H1 (cell line): ENCODE measurements around the gene PTMS. TPM values are rescaled to one million over a fixed set of nuclear protein-coding genes. Genes with fewer than 3 reads are reported as not detected.

Experiments used
- CTCF ChIA-PET: fragments of 300-600 bp; sonication (Branson Sonifier 250); formaldehyde crosslinking; loops from one replicate; lab custom pipeline; 2021; ENCODE audit not compliant: partially characterized antibody; lab: Charles Lee
- POLR2A ChIA-PET: fragments of 300-600 bp; sonication (Branson Sonifier 250); formaldehyde crosslinking; loops from one replicate; lab custom pipeline; 2021; ENCODE audit warnings: inconsistent platforms; ENCODE audit not compliant: partially characterized antibody; lab: Charles Lee
- DNase-seq, 2 experiments: peaks; one replicate each; pipeline versions ENCODE4 v3.0.0 to v3.0.0-alpha.2; 2010 to 2022; ENCODE audit warnings: low spot score in 2 of 2, low read depth in 1 of 2, mixed read lengths in 1 of 2
- FAIRE-seq: peaks from 2 replicates; lab custom pipeline; 2011; peaks lifted over from hg19 to GRCh38; lab: Jason Lieb, UNC
- H2AFZ ChIP-seq: 2 replicates; pipeline ENCODE4 v1.8.1; 2012; ENCODE audit warnings: low read length, inconsistent platforms
- H2AK5ac ChIP-seq: 2 replicates; pipeline ENCODE4 v1.6.1; 2013; ENCODE audit warnings: low read depth, low read length
- H2BK120ac ChIP-seq: replicated peaks from 2 replicates; pipeline ENCODE3; 2013; ENCODE audit warnings: low read depth, low read length, inconsistent platforms
- H2BK12ac ChIP-seq: 2 replicates; pipeline ENCODE4 v1.6.1; 2013; ENCODE audit warnings: low read depth, low read length
- H2BK15ac ChIP-seq: 2 replicates; pipeline ENCODE4 v1.6.1; 2013; ENCODE audit warnings: low read length
- H2BK20ac ChIP-seq: 2 replicates; pipeline ENCODE4 v1.6.1; 2013; ENCODE audit warnings: low read length
- H2BK5ac ChIP-seq: 2 replicates; pipeline ENCODE4 v1.6.1; 2013; ENCODE audit warnings: low read depth, low read length
- H3K14ac ChIP-seq: 2 replicates; pipeline ENCODE4 v1.6.1; 2013; ENCODE audit warnings: inconsistent platforms; ENCODE audit not compliant: insufficient read length
- H3K18ac ChIP-seq: 2 replicates; pipeline ENCODE4 v1.6.1; 2013; ENCODE audit warnings: low read length; ENCODE audit errors: extremely low read depth
- H3K23ac ChIP-seq: 2 replicates; pipeline ENCODE4 v1.6.1; 2013; ENCODE audit warnings: inconsistent platforms; ENCODE audit not compliant: insufficient read length
- H3K23me2 ChIP-seq: 2 replicates; pipeline ENCODE4 v1.6.1; 2013; ENCODE audit warnings: low read depth, low read length
- H3K27ac ChIP-seq: 2 replicates; pipeline ENCODE4 v1.6.1; 2011; ENCODE audit warnings: low read depth, low read length, inconsistent platforms
- H3K27me3 ChIP-seq, 4 experiments: replicated peaks in 1 of 4; 1 replicate in 1 of 4; 2 replicates in 3 of 4; pipeline versions ENCODE4 v1.6.1 to v1.8.1; 2011 to 2013; ENCODE audit warnings: low read length in 3 of 4, mild to moderate bottlenecking in 3 of 4, inconsistent platforms in 2 of 4, mixed read lengths in 2 of 4, moderate library complexity in 1 of 4; ENCODE audit not compliant: control insufficient read depth in 3 of 4, insufficient read depth in 3 of 4; ENCODE audit errors: extremely low read depth in 1 of 4
- H3K36me3 ChIP-seq, 4 experiments: 2 replicates each; pipeline versions ENCODE4 v1.6.1 to v1.8.1; 2011 to 2013; ENCODE audit warnings: mild to moderate bottlenecking in 4 of 4, low read length in 3 of 4, moderate library complexity in 2 of 4, control low read depth in 1 of 4, inconsistent platforms in 1 of 4; ENCODE audit not compliant: insufficient read depth in 4 of 4, control insufficient read depth in 2 of 4
- H3K4ac ChIP-seq: replicated peaks from 2 replicates; pipeline ENCODE3; 2013; ENCODE audit warnings: low read length, low read depth, mixed read lengths, inconsistent platforms; ENCODE audit not compliant: insufficient read length
- H3K4me1 ChIP-seq, 4 experiments: replicated peaks in 1 of 4; 1 replicate in 1 of 4; 2 replicates in 3 of 4; pipeline versions ENCODE4 v1.6.1 to v1.8.1; 2011 to 2013; ENCODE audit warnings: low read length in 3 of 4, inconsistent platforms in 2 of 4, mixed read lengths in 1 of 4; ENCODE audit not compliant: insufficient read depth in 4 of 4, control insufficient read depth in 3 of 4
- H3K4me2 ChIP-seq, 2 experiments: 2 replicates each; pipeline versions ENCODE4 v1.6.1 to v1.8.1; 2011 to 2013; ENCODE audit warnings: low read depth in 2 of 2, low read length in 2 of 2, control low read depth in 1 of 2, inconsistent platforms in 1 of 2, mild to moderate bottlenecking in 1 of 2; ENCODE audit not compliant: insufficient read depth in 1 of 2
- H3K4me3 ChIP-seq, 4 experiments: fragments of 200-600, 300-600 bp in 1 of 4; sonication (generic), shearing (Covaris generic), sonication (Bioruptor Twin) in 1 of 4; 2 replicates each; pipeline versions ENCODE4 v1.5.1 to v1.8.1; 2011 to 2016; ENCODE audit warnings: low read length in 4 of 4, low read depth in 3 of 4, control low read depth in 2 of 4, inconsistent platforms in 2 of 4, mild to moderate bottlenecking in 2 of 4, mixed read lengths in 1 of 4, moderate library complexity in 1 of 4; ENCODE audit not compliant: insufficient read depth in 2 of 4; ENCODE audit errors: extremely low read depth in 1 of 4
- H3K56ac ChIP-seq: replicated peaks from 2 replicates; pipeline ENCODE3; 2013; ENCODE audit warnings: low read depth, mild to moderate bottlenecking, mixed read lengths, low read length, inconsistent platforms; ENCODE audit not compliant: insufficient read length
- H3K79me1 ChIP-seq: 2 replicates; pipeline ENCODE4 v1.6.1; 2013; ENCODE audit warnings: low read depth, low read length, control low read depth
- H3K79me2 ChIP-seq, 2 experiments: 2 replicates each; pipeline versions ENCODE4 v1.6.1 to v1.8.1; 2012 to 2013; ENCODE audit warnings: low read length in 2 of 2, mild to moderate bottlenecking in 2 of 2, inconsistent platforms in 1 of 2; ENCODE audit not compliant: insufficient read depth in 2 of 2, control insufficient read depth in 1 of 2
- H3K9ac ChIP-seq, 4 experiments: replicated peaks in 1 of 4; 1 replicate in 1 of 4; 2 replicates in 3 of 4; pipeline versions ENCODE4 v1.6.1 to v1.8.1; 2011 to 2013; ENCODE audit warnings: low read depth in 3 of 4, low read length in 3 of 4, control low read depth in 2 of 4, mild to moderate bottlenecking in 2 of 4, moderate library complexity in 2 of 4, inconsistent platforms in 1 of 4; ENCODE audit errors: extremely low read depth in 1 of 4
- H3K9me3 ChIP-seq, 2 experiments: 2 replicates each; pipeline versions ENCODE4 v1.6.1 to v1.8.1; 2012 to 2013; ENCODE audit warnings: mild to moderate bottlenecking in 2 of 2, moderate library complexity in 2 of 2, control low read depth in 1 of 2, inconsistent platforms in 1 of 2, low read depth in 1 of 2, low read length in 1 of 2, mixed read lengths in 1 of 2; ENCODE audit not compliant: insufficient read depth in 2 of 2
- H4K20me1 ChIP-seq, 2 experiments: replicated peaks in 1 of 2; 2 replicates each; pipeline versions ENCODE3 to v1.8.1; 2011 to 2013; ENCODE audit warnings: inconsistent platforms in 2 of 2, low read length in 2 of 2, mild to moderate bottlenecking in 1 of 2; ENCODE audit not compliant: insufficient read depth in 2 of 2, control insufficient read depth in 1 of 2
- H4K5ac ChIP-seq: 2 replicates; pipeline ENCODE4 v1.6.1; 2013; ENCODE audit warnings: low read length, low read depth, mixed read lengths, inconsistent platforms; ENCODE audit not compliant: insufficient read length
- H4K8ac ChIP-seq: 2 replicates; pipeline ENCODE4 v1.8.0; 2013; ENCODE audit warnings: mild to moderate bottlenecking, moderate library complexity, low read length, inconsistent platforms; ENCODE audit not compliant: insufficient read depth; ENCODE audit errors: extremely low read depth
- H4K91ac ChIP-seq: replicated peaks from 2 replicates; pipeline ENCODE3; 2013; ENCODE audit warnings: low read length, mixed read lengths, inconsistent platforms; ENCODE audit not compliant: insufficient read length
- ATF3 ChIP-seq: IDR thresholded peaks from 2 replicates; pipeline ENCODE4 v1.6.1; 2011; ENCODE audit warnings: low read depth, mild to moderate bottlenecking, low read length; ENCODE audit not compliant: insufficient read depth
- CEBPB ChIP-seq: IDR thresholded peaks from 2 replicates; pipeline ENCODE4 v1.6.1; 2012; ENCODE audit warnings: low read depth, low read length
- CHD2 ChIP-seq: IDR thresholded peaks from 2 replicates; pipeline ENCODE4 v1.6.1; 2012; ENCODE audit warnings: low read length, improper control_type of control experiment
- E2F6 ChIP-seq: IDR thresholded peaks from 2 replicates; pipeline ENCODE4 v1.6.1; 2012; ENCODE audit warnings: inconsistent platforms
- EZH2 ChIP-seq: fragments of 200-600 bp; sonication (generic); IDR thresholded peaks from 2 replicates; pipeline ENCODE4 v1.7.1; 2012; ENCODE audit warnings: low read depth, mild to moderate bottlenecking, moderate library complexity, low read length, inconsistent platforms; ENCODE audit not compliant: severe bottlenecking
- MAFK ChIP-seq: IDR thresholded peaks from 2 replicates; pipeline ENCODE4 v1.6.1; 2012; ENCODE audit warnings: low read depth, mild to moderate bottlenecking, improper control_type of control experiment, low read length
- NANOG ChIP-seq: IDR thresholded peaks from 2 replicates; pipeline ENCODE4 v1.6.1; 2011; ENCODE audit warnings: low read length, low read depth, mild to moderate bottlenecking, inconsistent platforms; ENCODE audit not compliant: insufficient read depth, poor library complexity, severe bottlenecking
- SIN3A ChIP-seq, 2 experiments: IDR thresholded peaks in 1 of 2; conservative IDR thresholded peaks in 1 of 2; 2 replicates each; pipeline ENCODE4 v1.6.1; 2011 to 2012; ENCODE audit warnings: low read length in 2 of 2, improper control_type of control experiment in 1 of 2, low read depth in 1 of 2, mild to moderate bottlenecking in 1 of 2
- SIRT6 ChIP-seq: IDR thresholded peaks from one replicate; pipeline ENCODE4 v1.7.1; 2012; ENCODE audit warnings: low read length, inconsistent platforms
- SIX5 ChIP-seq: IDR thresholded peaks from 2 replicates; pipeline ENCODE4 v1.6.1; 2011; ENCODE audit warnings: mild to moderate bottlenecking, low read depth, low read length
- WGBS, 2 experiments: shearing (Covaris generic) in 1 of 2; methylation state at CpG; one replicate each; pipeline versions ENCODE4 v1.1.6 to v1.1.7; 2013 to 2015; ENCODE audit warnings: low lambda C conversion rate in 2 of 2, mixed read lengths in 2 of 2, inconsistent platforms in 1 of 2, low coverage in 1 of 2, missing lambda C conversion rate in 1 of 2; ENCODE audit not compliant: insufficient replicate concordance in 2 of 2, insufficient coverage in 1 of 2, insufficient read length in 1 of 2; ENCODE audit errors: extremely low coverage in 1 of 2, missing lambda C conversion rate in 1 of 2; 5-methylcytosine and 5-hydroxymethylcytosine counted together
- polyA plus RNA-seq, 7 experiments: library from polyadenylated mRNA; depleted of rRNA in 3 of 7; stranded (reverse) in 5 of 7; unstranded in 2 of 7; fragments of >200 nt in 5 of 7; fragments of 200-250 nt in 2 of 7; gene quantifications; 1 replicate in 5 of 7; 2 replicates in 1 of 7; 4 replicates in 1 of 7; pipeline versions ENCODE4 v1.2.1 to v1.2.3, GENCODE V29; 2011 to 2013; ENCODE audit warnings: missing spikeins in 2 of 7, mixed read lengths in 2 of 7
- total RNA-seq: library from RNA; stranded (reverse); fragmentation: NEBNext Ultra II Directional; extraction: Animal tissue kit (Norgen Biotek cat#: 25700); gene quantifications from 2 replicates; pipeline ENCODE4 v1.2.1, GENCODE V29; 2021

Gene PTMS
- total and polyA plus RNA-seq, 2 of the 8 experiments (the other 6 are each of a cell fraction or from before 2014, with no cell fraction given) = 444 to 553 TPM

GRCh38 chr12:6771509-6772330 lies 5.6 kb downstream of the PTMS start:
- H2BK5ac ChIP-seq = no peak overlapping the region
- no peak overlapping the region for H4K5ac ChIP-seq
- FAIRE-seq (no peak), DNase-seq (no peak)
- peaks cover 13% of the 10 kb centered on the region for H3K23me2 ChIP-seq
- peaks cover 0 to 23% (median 5%) of the 10 kb centered on the region in 4 experiments; a peak in 6 of 8 replicates for H3K36me3 ChIP-seq
- H3K9me3 ChIP-seq = no peaks in the 10 kb centered on the region
- no peak overlapping the region for H3K4ac ChIP-seq
- peak overlapping the region; percentile 46 to 85; a peak in 3 of 4 replicates for H3K4me2 ChIP-seq
- H3K79me1 ChIP-seq = 0 out of 2 replicates have a peak, but pooled peaks cover 2% of the 10 kb centered on the region
- H3K23ac ChIP-seq = peak overlapping the region; percentile 85
- H3K14ac ChIP-seq = no peak overlapping the region
- no peak overlapping the region for H4K91ac ChIP-seq
- ChIA-PET CTCF (interaction anchor here (0.5 to 29.6 kb wide), 8 partner anchors 9 to 58 kb away, joined by 3 to 532 read pairs (median 4); partner anchors contain the start of genes GNB3, GPR162, MLF2 and P3H3), POLR2A (interaction anchor here (0.6 to 11.6 kb wide), 11 partner anchors 8 to 172 kb away, joined by 3 to 151 read pairs (median 6); partner anchors contain the start of genes C12orf57, GPR162, MLF2 and RNU7-1)
- no peak overlapping the region for H2BK120ac ChIP-seq
- no peak overlapping the region for H2BK20ac ChIP-seq
- H3K18ac ChIP-seq = no peak overlapping the region
- peak overlapping the region; percentile 93; the same call in 1 of the 2 replicates for H2BK15ac ChIP-seq
- no peak overlapping the region for H3K4me3 ChIP-seq
- H3K9ac ChIP-seq = no peak overlapping the region
- H4K8ac ChIP-seq = no peak overlapping the region; the same call in 1 of the 2 replicates
- WGBS, 2 experiments = 75% methylated on average over 12 of the region's 12 CpGs; no CpG with 5 or more reads in 1 of the 2 experiments
- H2AK5ac ChIP-seq = no peak overlapping the region
- H2BK12ac ChIP-seq = no peak overlapping the region
- no peak overlapping the region for H3K27ac ChIP-seq
- H3K56ac ChIP-seq = no peak overlapping the region
- peaks cover 6 to 20% of the 10 kb centered on the region in 2 experiments for H4K20me1 ChIP-seq
- peaks cover 4 to 25% of the 10 kb centered on the region in 2 experiments; a peak in 2 of 4 replicates for H3K79me2 ChIP-seq
- H3K27me3 ChIP-seq = peaks cover 0 to 27% (median 21%) of the 10 kb centered on the region in 4 experiments; a peak in 5 of 7 replicates
- no peak overlapping the region for H2AFZ ChIP-seq
- peaks cover 4 to 36% (median 25%) of the 10 kb centered on the region in 4 experiments for H3K4me1 ChIP-seq
- no peak for TF ChIP-seq MAFK
- no peak for TF ChIP-seq CHD2
- no peak for TF ChIP-seq E2F6
- TF ChIP-seq CEBPB = no peak
- TF ChIP-seq EZH2 = no peak
- no peak for TF ChIP-seq SIRT6
- no peak for TF ChIP-seq SIX5
- no peak for TF ChIP-seq SIN3A (conservative IDR thresholded peaks at IDR 0.05 in 1 of 2, IDR thresholded peaks at IDR 0.05 in 1 of 2; ENCODE audit: low read depth in 1 of 2, low read length in 2 of 2)
- no peak for TF ChIP-seq ATF3
- TF ChIP-seq NANOG = no peak
